ENCODE data around the gene COLEC11. TPM values are rescaled to one million over a fixed set of nuclear protein-coding genes. Genes with fewer than 3 reads are reported as not detected.

COLEC11 gene
- total and polyA plus RNA-seq, 9 of the 15 experiments (the other 6 are each of a cell fraction or from before 2014, with no cell fraction given): 0.32 to 4.3 (median 1.8) TPM

GRCh38 chr2:3669656-3670055, 74.7 kb downstream of the COLEC11 start (continued):
- TF ChIP-seq CEBPZ (IDR thresholded peaks at IDR 0.05; ENCODE audit: borderline replicate concordance, low read depth, low read length): no peak

- 5% methylated on average over 14 of the region's 15 CpGs for WGBS (ENCODE audit: insufficient coverage, low coverage, missing lambda C conversion rate)
- Histone ChIP-seq H2AFZ (ENCODE audit: low read depth, low read length) (no peak overlapping the region), H3K4me2 (ENCODE audit: insufficient read depth, low read length) (no peak overlapping the region), H3K9me3 (replicated peaks; ENCODE audit: control insufficient read depth, insufficient read depth, low read depth, low read length) (no peaks in the 10 kb centered on the region), H3K9ac (ENCODE audit: insufficient read depth in 1 of 2, low read depth in 2 of 2, low read length in 2 of 2) (peak overlapping the region in 1 of 2 experiments; percentile 52; a peak in 1 of 4 replicates), H3K27me3 (ENCODE audit: control insufficient read depth in 2 of 2, insufficient read depth in 2 of 2, low read length in 2 of 2) (peaks cover 41 to 64% of the 10 kb centered on the region in 2 experiments), H3K36me3 (ENCODE audit: control insufficient read depth, insufficient read depth, low read length) (no peaks in the 10 kb centered on the region), H3K4me3 (no peak overlapping the region), H3K9me1 (ENCODE audit: control insufficient read depth, insufficient read depth, low read length) (no peaks in the 10 kb centered on the region), H3K79me2 (ENCODE audit: control insufficient read depth, insufficient read depth, low read length) (no peaks in the 10 kb centered on the region), H3K27ac (ENCODE audit: extremely low read depth, low read depth, low read length) (no peak overlapping the region), H4K20me1 (replicated peaks; ENCODE audit: control insufficient read depth, insufficient read depth, low read length) (no peaks in the 10 kb centered on the region), H3K4me1 (replicated peaks in 1 of 2; ENCODE audit: control insufficient read depth in 2 of 2, insufficient read depth in 2 of 2, low read length in 2 of 2) (peaks cover 0 to 3% of the 10 kb centered on the region in 2 experiments; a peak in 1 of 5 replicates)
- DNase-seq (ENCODE audit: extremely low read depth in 1 of 4, low spot score in 3 of 4) (no peak), ATAC-seq (peak; percentile 54), FAIRE-seq (no peak)
- in situ Hi-C loops (cut with MboI) (loop anchor here (25.0 kb wide), 1 partner anchor 1558 kb away; no protein-coding TSS in a partner anchor), intact Hi-C loops (cut with micrococcal nuclease) (no loop called here)
- POLR2A ChIA-PET: no interaction called here
- CTCF ChIA-PET (ENCODE audit: low intra/inter-chr PET ratio): no interaction called here
- BruUV-seq (replicated peaks): no TSS peak
- TF ChIP-seq PKNOX1 (IDR thresholded peaks at IDR 0.05): no peak
- TF ChIP-seq ARID1B (IDR thresholded peaks at IDR 0.05): no peak
- no peak for TF ChIP-seq E2F1 (CRISPR knock-in tag; IDR thresholded peaks at IDR 0.05)
- TF ChIP-seq ZNF766 (CRISPR knock-in tag; conservative IDR thresholded peaks at IDR 0.05): no peak
- no peak for TF ChIP-seq RBM34 (IDR thresholded peaks at IDR 0.05; ENCODE audit: borderline replicate concordance, insufficient read depth, low read length)
- TF ChIP-seq XRCC4 (IDR thresholded peaks at IDR 0.05; ENCODE audit: extremely low read depth, insufficient read depth, insufficient read length): no peak
- TF ChIP-seq PCBP2 (IDR thresholded peaks at IDR 0.05; ENCODE audit: low read depth, low read length, poor library complexity, severe bottlenecking): no peak
- TF ChIP-seq PURB (CRISPR knock-in tag; IDR thresholded peaks at IDR 0.05; ENCODE audit: low read depth): no peak
- no peak for TF ChIP-seq NKRF (IDR thresholded peaks at IDR 0.05; ENCODE audit: borderline replicate concordance)
- TF ChIP-seq ZBTB34 (CRISPR knock-in tag; IDR thresholded peaks at IDR 0.05): no peak
These were observed 75.5 kb downstream of the COLEC11 start for GRCh38 chr2:3670376-3670775.
